Measurements from ENCODE around the gene C16orf92.

- TF ChIP-seq SNAI2 (CRISPR knock-in tag; IDR thresholded peaks at IDR 0.05) = no peak
- no peak for TF ChIP-seq ARNTL (CRISPR knock-in tag; IDR thresholded peaks at IDR 0.05; ENCODE audit: borderline replicate concordance, low read depth)
- TF ChIP-seq, protein P1, sequence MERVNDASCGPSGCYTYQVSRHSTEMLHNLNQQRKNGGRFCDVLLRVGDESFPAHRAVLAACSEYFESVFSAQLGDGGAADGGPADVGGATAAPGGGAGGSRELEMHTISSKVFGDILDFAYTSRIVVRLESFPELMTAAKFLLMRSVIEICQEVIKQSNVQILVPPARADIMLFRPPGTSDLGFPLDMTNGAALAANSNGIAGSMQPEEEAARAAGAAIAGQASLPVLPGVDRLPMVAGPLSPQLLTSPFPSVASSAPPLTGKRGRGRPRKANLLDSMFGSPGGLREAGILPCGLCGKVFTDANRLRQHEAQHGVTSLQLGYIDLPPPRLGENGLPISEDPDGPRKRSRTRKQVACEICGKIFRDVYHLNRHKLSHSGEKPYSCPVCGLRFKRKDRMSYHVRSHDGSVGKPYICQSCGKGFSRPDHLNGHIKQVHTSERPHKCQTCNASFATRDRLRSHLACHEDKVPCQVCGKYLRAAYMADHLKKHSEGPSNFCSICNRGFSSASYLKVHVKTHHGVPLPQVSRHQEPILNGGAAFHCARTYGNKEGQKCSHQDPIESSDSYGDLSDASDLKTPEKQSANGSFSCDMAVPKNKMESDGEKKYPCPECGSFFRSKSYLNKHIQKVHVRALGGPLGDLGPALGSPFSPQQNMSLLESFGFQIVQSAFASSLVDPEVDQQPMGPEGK (CRISPR knock-in tag; IDR thresholded peaks at IDR 0.05; ENCODE audit: borderline replicate concordance) = no peak
- no peak for TF ChIP-seq CSDC2 (CRISPR knock-in tag; IDR thresholded peaks at IDR 0.05)
- TF ChIP-seq ZC3H10 (CRISPR knock-in tag; IDR thresholded peaks at IDR 0.05) = no peak
- no peak for TF ChIP-seq TOX (CRISPR knock-in tag; IDR thresholded peaks at IDR 0.05; ENCODE audit: borderline replicate concordance)
- TF ChIP-seq TCF4 (CRISPR knock-in tag; IDR thresholded peaks at IDR 0.05; ENCODE audit: borderline replicate concordance) = no peak
- no peak for TF ChIP-seq ZFP30 (CRISPR knock-in tag; IDR thresholded peaks at IDR 0.05)
- TF ChIP-seq, protein P2, sequence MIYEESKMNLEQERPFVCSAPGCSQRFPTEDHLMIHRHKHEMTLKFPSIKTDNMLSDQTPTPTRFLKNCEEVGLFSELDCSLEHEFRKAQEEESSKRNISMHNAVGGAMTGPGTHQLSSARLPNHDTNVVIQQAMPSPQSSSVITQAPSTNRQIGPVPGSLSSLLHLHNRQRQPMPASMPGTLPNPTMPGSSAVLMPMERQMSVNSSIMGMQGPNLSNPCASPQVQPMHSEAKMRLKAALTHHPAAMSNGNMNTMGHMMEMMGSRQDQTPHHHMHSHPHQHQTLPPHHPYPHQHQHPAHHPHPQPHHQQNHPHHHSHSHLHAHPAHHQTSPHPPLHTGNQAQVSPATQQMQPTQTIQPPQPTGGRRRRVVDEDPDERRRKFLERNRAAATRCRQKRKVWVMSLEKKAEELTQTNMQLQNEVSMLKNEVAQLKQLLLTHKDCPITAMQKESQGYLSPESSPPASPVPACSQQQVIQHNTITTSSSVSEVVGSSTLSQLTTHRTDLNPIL (CRISPR knock-in tag; IDR thresholded peaks at IDR 0.05; ENCODE audit: low read depth) = no peak
- TF ChIP-seq ZFP3 (CRISPR knock-in tag; IDR thresholded peaks at IDR 0.05) = no peak
These were observed 33.7 kb upstream of the C16orf92 start for GRCh38 chr16:29989111-29989858.
